PC-9 (cell line): ENCODE results near the gene RNF220. TPM values are rescaled to one million over a fixed set of nuclear protein-coding genes. Genes with fewer than 3 reads are reported as not detected.

Experiments
- BruUV-seq: library from RNA; stranded (reverse); fragments of 400-500 nt; replicated peaks from 2 replicates; lab custom pipeline; 2021; lab: Mats Ljungman, UMichigan
- CTCF ChIA-PET: fragments of 300-600 bp; sonication (Branson Sonifier 250); formaldehyde crosslinking; loops from one replicate; lab custom pipeline; 2022; ENCODE audit warnings: antibody characterized with exemption; lab: Charles Lee
- POLR2A ChIA-PET: fragments of 300-600 bp; sonication (Branson Sonifier 250); formaldehyde crosslinking; loops from one replicate; lab custom pipeline; 2022; ENCODE audit warnings: antibody characterized with exemption; ENCODE audit not compliant: unreplicated experiment; lab: Charles Lee
- DNase-seq, 2 experiments: peaks; one replicate each; pipeline versions ENCODE4 v3.0.0 to v3.0.0-alpha.2; 2015 to 2022; ENCODE audit warnings: mixed read lengths in 1 of 2
- H2AFZ ChIP-seq: fragments of 200-600 bp; sonication (generic); 2 replicates; pipeline ENCODE4 v1.8.1; 2017; ENCODE audit warnings: antibody characterized with exemption
- H3F3A ChIP-seq: fragments of 200-600 bp; sonication (generic); 2 replicates; pipeline ENCODE4 v1.8.1; 2017; ENCODE audit warnings: antibody characterized with exemption, mild to moderate bottlenecking, low read depth; ENCODE audit not compliant: insufficient read depth
- H3K27ac ChIP-seq: fragments of 200-600 bp; sonication (generic); 2 replicates; pipeline ENCODE4 v1.6.1; 2016; ENCODE audit warnings: mixed run types
- H3K27me3 ChIP-seq: fragments of 200-600 bp; sonication (generic); 2 replicates; pipeline ENCODE4 v1.6.1; 2016; ENCODE audit warnings: low read depth, mixed run types; ENCODE audit not compliant: insufficient read depth
- H3K36me3 ChIP-seq: fragments of 200-600 bp; sonication (generic); 2 replicates; pipeline ENCODE4 v1.6.1; 2016; ENCODE audit warnings: low read depth, mixed run types
- H3K4me1 ChIP-seq: fragments of 200-600 bp; sonication (generic); replicated peaks from 2 replicates; pipeline ENCODE4 v1.6.1; 2016; ENCODE audit warnings: mixed run types; ENCODE audit not compliant: insufficient read depth
- H3K4me2 ChIP-seq: fragments of 200-600 bp; sonication (generic); 2 replicates; pipeline ENCODE4 v1.6.1; 2017; ENCODE audit warnings: mixed run types
- H3K4me3 ChIP-seq: fragments of 200-600 bp; sonication (generic); 2 replicates; pipeline ENCODE4 v1.6.1; 2016; ENCODE audit warnings: mixed run types
- H3K79me2 ChIP-seq: fragments of 200-600 bp; sonication (generic); 2 replicates; pipeline ENCODE4 v1.6.1; 2017; ENCODE audit warnings: low read depth, mixed run types
- H3K9me2 ChIP-seq: fragments of 200-600 bp; sonication (generic); 2 replicates; pipeline ENCODE4 v1.8.1; 2017; ENCODE audit warnings: mild to moderate bottlenecking; ENCODE audit not compliant: insufficient read depth
- H3K9me3 ChIP-seq: fragments of 200-600 bp; sonication (generic); 2 replicates; pipeline ENCODE4 v1.8.1; 2016; ENCODE audit warnings: low read depth; ENCODE audit not compliant: insufficient read depth
- H4K20me1 ChIP-seq: fragments of 200-600 bp; sonication (generic); 2 replicates; pipeline ENCODE4 v1.8.1; 2017; ENCODE audit not compliant: insufficient read depth
- CTCF ChIP-seq: fragments of 200-600 bp; sonication (generic); conservative IDR thresholded peaks from 2 replicates; pipeline ENCODE4 v1.6.1; 2017; ENCODE audit warnings: mixed run types, antibody characterized with exemption, mild to moderate bottlenecking, moderate library complexity
- EZH2 ChIP-seq: fragments of 200-600 bp; sonication (generic); IDR thresholded peaks from 2 replicates; pipeline ENCODE4 v1.8.0; 2017; ENCODE audit warnings: antibody characterized with exemption, low read depth
- intact Hi-C: fragments of 100-400 bp; cut with micrococcal nuclease; formaldehyde crosslinking; loops from one replicate; pipeline ENCODE4 v1.10.0; 2022; ENCODE audit not compliant: unreplicated experiment
- total RNA-seq: library from RNA; stranded (reverse); gene quantifications from 2 replicates; pipeline ENCODE4 v1.2.3, GENCODE V29; 2021

The RNF220 gene
- total RNA-seq, 1 experiment from 2014 or later: 82.9 TPM

GRCh38 chr1:44542420-44543063, 137.5 kb downstream of the RNF220 start:
- H3K36me3 ChIP-seq: no peaks in the 10 kb centered on the region
- H3F3A ChIP-seq: peaks cover 4% of the 10 kb centered on the region; the same call in 1 of the 2 replicates
- H3K4me1 ChIP-seq: peaks cover 28% of the 10 kb centered on the region
- no peak overlapping the region for H3K27ac ChIP-seq
- no peak for TF ChIP-seq CTCF
- TF ChIP-seq EZH2: no peak
- CTCF ChIA-PET: no interaction called here
- intact Hi-C loops: no loop called here
- DNase-seq: no peak
- H3K27me3 ChIP-seq: no peaks in the 10 kb centered on the region
- no peak overlapping the region for H2AFZ ChIP-seq
- no peaks in the 10 kb centered on the region for H4K20me1 ChIP-seq
- no peaks in the 10 kb centered on the region for H3K79me2 ChIP-seq
- H3K9me2 ChIP-seq: no peaks in the 10 kb centered on the region
- H3K9me3 ChIP-seq: no peaks in the 10 kb centered on the region
- no peak overlapping the region for H3K4me3 ChIP-seq
- no peak overlapping the region for H3K4me2 ChIP-seq
- BruUV-seq: no TSS peak
- POLR2A ChIA-PET: interaction anchor here (0.6 kb wide), 2 partner anchors 11 to 173 kb away, joined by 6 read pairs; no protein-coding TSS in a partner anchor

- Histone ChIP-seq H3K4me2 (no peak overlapping the region), H3K4me1 (peaks cover 34% of the 10 kb centered on the region), H3K79me2 (no peaks in the 10 kb centered on the region), H3K27me3 (no peaks in the 10 kb centered on the region), H3K9me2 (no peaks in the 10 kb centered on the region), H3K9me3 (no peaks in the 10 kb centered on the region), H3K27ac (no peak overlapping the region), H3F3A (peaks cover 4% of the 10 kb centered on the region; the same call in 1 of the 2 replicates), H4K20me1 (no peaks in the 10 kb centered on the region), H2AFZ (no peak overlapping the region), H3K4me3 (no peak overlapping the region), H3K36me3 (no peaks in the 10 kb centered on the region)
- BruUV-seq: no TSS peak
- no peak for DNase-seq
- CTCF ChIA-PET: no interaction called here
- intact Hi-C loops: no loop called here
- POLR2A ChIA-PET: interaction anchor here (0.6 kb wide), 1 partner anchor 174 kb away, joined by 6 read pairs; no protein-coding TSS in a partner anchor
- TF ChIP-seq EZH2: no peak
- TF ChIP-seq CTCF: no peak
Observed at GRCh38 chr1:44543064-44543744, 138.1 kb downstream of the RNF220 start.

GRCh38 chr1:44543786-44544185, 138.7 kb downstream of the RNF220 start:
- no peaks in the 10 kb centered on the region for H3K79me2 ChIP-seq
- no peak overlapping the region for H2AFZ ChIP-seq
- no peaks in the 10 kb centered on the region for H4K20me1 ChIP-seq
- H3K36me3 ChIP-seq: no peaks in the 10 kb centered on the region
- intact Hi-C loops: no loop called here
- H3K9me2 ChIP-seq: no peaks in the 10 kb centered on the region
- H3K4me1 ChIP-seq: peaks cover 34% of the 10 kb centered on the region
- peaks cover 4% of the 10 kb centered on the region; the same call in 1 of the 2 replicates for H3F3A ChIP-seq
- H3K9me3 ChIP-seq: no peaks in the 10 kb centered on the region
- no peaks in the 10 kb centered on the region for H3K27me3 ChIP-seq
- ChIA-PET CTCF (no interaction called here), POLR2A (interaction anchor here (0.7 kb wide), 1 partner anchor 22 kb away, joined by 4 read pairs; no protein-coding TSS in a partner anchor)
- H3K4me2 ChIP-seq: no peak overlapping the region
- TF ChIP-seq CTCF: no peak
- H3K4me3 ChIP-seq: no peak overlapping the region
- no TSS peak for BruUV-seq
- DNase-seq: no peak
- H3K27ac ChIP-seq: no peak overlapping the region
